Cardiac muscle cell (in vitro differentiated cells and primary cell): Measurements from ENCODE around the gene ANXA2. TPM values are rescaled to one million over a fixed set of nuclear protein-coding genes. Genes with fewer than 3 reads are reported as not detected.
A peak's percentile ranks its signal among the peaks of the same experiment; 100 is the strongest.

Experiments used
- DNase-seq, 2 donors: peaks; one replicate each; pipeline versions ENCODE4 v3.0.0 to v3.0.0-alpha.2; 2010 to 2017; ENCODE audit warnings: low read depth in 1 of 2, low spot score in 1 of 2
- H3K27ac ChIP-seq: fragments of 200-600 bp; sonication (generic); 2 replicates; pipeline ENCODE4 v1.5.1; 2016
- H3K27me3 ChIP-seq: fragments of 200-600 bp; sonication (generic); 2 replicates; pipeline ENCODE4 v1.6.0; 2016; ENCODE audit warnings: control low read depth
- H3K36me3 ChIP-seq: fragments of 200-600 bp; sonication (generic); 2 replicates; pipeline ENCODE4 v1.5.1; 2016; ENCODE audit warnings: control low read depth
- H3K4me1 ChIP-seq: fragments of 200-600 bp; sonication (generic); 2 replicates; pipeline ENCODE4 v1.8.1; 2017; ENCODE audit warnings: low read depth, mild to moderate bottlenecking, mixed run types
- H3K4me3 ChIP-seq: fragments of 200-600 bp; sonication (generic); 2 replicates; pipeline ENCODE4 v1.5.1; 2016; ENCODE audit warnings: mild to moderate bottlenecking
- H3K9me3 ChIP-seq: fragments of 200-600 bp; sonication (generic); 2 replicates; pipeline ENCODE4 v1.5.1; 2017; ENCODE audit warnings: low read depth, mild to moderate bottlenecking, control low read depth
- polyA plus RNA-seq: library from polyadenylated mRNA; unstranded; fragments of >200 nt; fragmentation: Nextera tagmentation; extraction: Ambion mirVana; gene quantifications from 2 replicates; pipeline ENCODE4 v1.2.1, GENCODE V29; 2016
- total RNA-seq: library from RNA; depleted of rRNA; stranded (reverse); fragments of >200 nt; gene quantifications from 2 replicates; pipeline ENCODE4 v1.2.3, GENCODE V29; 2016
- TF ChIP-seq, protein P1 (sequence below): IDR thresholded peaks from 2 replicates; pipeline ENCODE4 v1.5.1; 2012; ENCODE audit warnings: low read depth, mild to moderate bottlenecking, low read length

The ANXA2 gene
- total and polyA plus RNA-seq, 2 experiments from 2014 or later, result 90.2 to 284 TPM

- Histone ChIP-seq H3K27ac (no peak overlapping the region), H3K9me3 (no peaks in the 10 kb centered on the region), H3K4me1 (peaks cover 12% of the 10 kb centered on the region), H3K4me3 (no peak overlapping the region), H3K27me3 (no peaks in the 10 kb centered on the region), H3K36me3 (no peaks in the 10 kb centered on the region)
- DNase-seq, result peak in 1 of 2 donors; percentile 91
- TF ChIP-seq, protein P1, sequence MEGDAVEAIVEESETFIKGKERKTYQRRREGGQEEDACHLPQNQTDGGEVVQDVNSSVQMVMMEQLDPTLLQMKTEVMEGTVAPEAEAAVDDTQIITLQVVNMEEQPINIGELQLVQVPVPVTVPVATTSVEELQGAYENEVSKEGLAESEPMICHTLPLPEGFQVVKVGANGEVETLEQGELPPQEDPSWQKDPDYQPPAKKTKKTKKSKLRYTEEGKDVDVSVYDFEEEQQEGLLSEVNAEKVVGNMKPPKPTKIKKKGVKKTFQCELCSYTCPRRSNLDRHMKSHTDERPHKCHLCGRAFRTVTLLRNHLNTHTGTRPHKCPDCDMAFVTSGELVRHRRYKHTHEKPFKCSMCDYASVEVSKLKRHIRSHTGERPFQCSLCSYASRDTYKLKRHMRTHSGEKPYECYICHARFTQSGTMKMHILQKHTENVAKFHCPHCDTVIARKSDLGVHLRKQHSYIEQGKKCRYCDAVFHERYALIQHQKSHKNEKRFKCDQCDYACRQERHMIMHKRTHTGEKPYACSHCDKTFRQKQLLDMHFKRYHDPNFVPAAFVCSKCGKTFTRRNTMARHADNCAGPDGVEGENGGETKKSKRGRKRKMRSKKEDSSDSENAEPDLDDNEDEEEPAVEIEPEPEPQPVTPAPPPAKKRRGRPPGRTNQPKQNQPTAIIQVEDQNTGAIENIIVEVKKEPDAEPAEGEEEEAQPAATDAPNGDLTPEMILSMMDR, result no peak
Measured at GRCh38 chr15:60390871-60391501, 6.8 kb downstream of the ANXA2 start.

DNA sequence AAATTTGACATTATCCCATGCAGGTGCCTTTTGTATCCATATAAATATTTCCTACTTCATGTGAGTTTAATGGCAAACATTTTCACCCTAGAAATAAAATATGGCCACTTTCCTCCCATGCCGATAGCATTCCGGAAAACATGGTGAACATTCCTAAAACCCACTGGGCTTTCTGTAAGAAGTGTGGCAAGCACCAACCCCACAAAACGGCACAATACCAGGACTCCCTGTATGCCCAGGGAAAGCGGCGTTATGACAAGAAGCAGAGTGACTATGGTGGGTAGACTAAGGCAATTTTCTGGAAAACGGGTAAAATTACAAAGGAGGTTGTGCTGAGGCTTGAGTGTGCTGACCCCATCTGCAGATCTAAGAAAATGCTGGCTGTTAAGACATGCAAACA is 7.6 kb downstream of the ANXA2 start:
- Histone ChIP-seq H3K9me3 (no peaks in the 10 kb centered on the region), H3K4me1 (peaks cover 12% of the 10 kb centered on the region), H3K36me3 (no peaks in the 10 kb centered on the region), H3K27me3 (no peaks in the 10 kb centered on the region), H3K4me3 (no peak overlapping the region), H3K27ac (no peak overlapping the region)
- TF ChIP-seq, protein P1, result no peak
- DNase-seq, result no peak

DNA sequence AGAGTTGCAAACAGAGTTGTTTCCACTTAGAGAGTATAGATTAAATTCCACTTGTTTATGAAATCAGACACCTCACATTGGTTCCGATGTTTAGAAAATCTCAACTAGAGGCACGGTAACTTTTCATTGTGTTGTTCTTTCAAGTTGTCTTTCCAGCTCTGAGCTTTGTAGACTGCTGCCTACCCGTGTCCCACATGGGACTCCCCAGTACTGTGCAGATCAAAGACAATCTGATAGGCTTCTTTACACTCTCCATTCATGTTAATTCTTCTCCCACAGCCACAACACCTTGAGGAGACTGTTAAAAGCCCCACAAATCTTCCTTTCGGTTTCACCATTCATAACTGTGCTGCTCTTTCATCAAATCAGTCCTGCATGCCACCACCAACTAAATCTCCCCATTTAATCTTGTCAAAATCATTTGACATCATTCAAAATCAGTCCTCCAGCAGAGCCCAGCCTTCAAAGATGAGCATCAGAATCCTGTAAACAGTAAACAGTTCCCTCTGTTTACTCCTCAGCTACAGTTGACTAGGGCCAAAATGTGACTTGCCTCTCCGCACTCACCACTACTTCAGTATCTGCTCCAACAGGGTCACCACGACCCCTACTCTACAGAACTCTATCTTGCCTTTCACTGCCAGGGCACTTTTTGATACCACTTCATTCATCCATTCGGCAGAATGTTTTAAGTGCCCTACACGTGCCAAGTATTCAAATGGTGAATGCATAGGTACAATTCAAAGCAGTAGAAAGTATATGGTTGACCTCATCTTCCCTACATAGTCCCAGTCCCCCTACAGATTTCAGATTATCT is 8.3 kb downstream of the ANXA2 start:
- Histone ChIP-seq H3K36me3 (no peaks in the 10 kb centered on the region), H3K27ac (no peak overlapping the region), H3K4me3 (no peak overlapping the region), H3K4me1 (peaks cover 12% of the 10 kb centered on the region), H3K9me3 (no peaks in the 10 kb centered on the region), H3K27me3 (no peaks in the 10 kb centered on the region)
- TF ChIP-seq, protein P1, result no peak
- DNase-seq, result no peak

- no peaks in the 10 kb centered on the region for H3K9me3 ChIP-seq
- H3K4me1 ChIP-seq, result peaks cover 9% of the 10 kb centered on the region
- TF ChIP-seq, protein P1, result no peak
- DNase-seq, result no peak
- no peak overlapping the region for H3K27ac ChIP-seq
- no peaks in the 10 kb centered on the region for H3K36me3 ChIP-seq
- H3K4me3 ChIP-seq, result no peak overlapping the region
- H3K27me3 ChIP-seq, result no peaks in the 10 kb centered on the region
Measured at GRCh38 chr15:60387321-60387720, 10.5 kb downstream of the ANXA2 start.

DNA sequence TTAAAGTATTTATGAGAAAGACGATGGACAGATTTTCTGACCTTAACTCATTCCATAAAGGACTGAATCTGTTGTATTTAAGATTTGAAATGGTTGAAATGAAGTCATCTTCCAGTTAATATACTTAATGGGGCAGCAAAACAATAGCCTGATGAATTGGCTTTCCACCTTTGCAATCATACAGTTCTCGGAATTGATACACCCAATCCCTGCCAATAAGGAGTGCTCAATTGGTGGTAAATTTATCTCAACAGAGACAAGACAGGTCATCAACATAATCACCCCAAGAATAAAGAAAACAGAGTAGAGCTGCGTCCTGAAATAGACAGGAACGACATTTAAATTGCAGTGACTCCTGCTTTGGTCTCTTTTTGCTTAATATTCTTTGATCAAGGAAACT is 11.2 kb downstream of the ANXA2 start:
- Histone ChIP-seq H3K9me3 (no peaks in the 10 kb centered on the region), H3K27ac (no peak overlapping the region), H3K4me1 (peaks cover 2% of the 10 kb centered on the region), H3K27me3 (no peaks in the 10 kb centered on the region), H3K36me3 (no peaks in the 10 kb centered on the region), H3K4me3 (no peak overlapping the region)
- no peak for DNase-seq
- TF ChIP-seq, protein P1, result no peak
